IMR-90 (cell line): ENCODE results near the gene COL18A1. TPM values are rescaled to one million over a fixed set of nuclear protein-coding genes. Genes with fewer than 3 reads are reported as not detected.

Source experiments
- ATAC-seq: fragments of 200-7000 bp; cut with Tn5 transposase; 2 replicates; pipeline ENCODE4 v1.9.1; 2020; ENCODE audit warnings: low read depth, mild to moderate bottlenecking, moderate library complexity
- BruUV-seq: library from RNA; stranded (reverse); fragments of 400-500 nt; replicated peaks from 2 replicates; lab custom pipeline; 2021; lab: Mats Ljungman, UMichigan
- CTCF ChIA-PET: fragments of 300-600 bp; formaldehyde crosslinking; extraction: SDS; loops from one replicate; lab custom pipeline; 2021; ENCODE audit warnings: antibody characterized with exemption; lab: Yijun Ruan, JAX
- POLR2A ChIA-PET: fragments of 300-600 bp; sonication (Branson Sonifier 250); formaldehyde crosslinking; loops from one replicate; lab custom pipeline; 2022; ENCODE audit warnings: antibody characterized with exemption; ENCODE audit not compliant: unreplicated experiment; lab: Charles Lee
- DNase-seq: peaks from one replicate; pipeline ENCODE4 v3.0.0; 2013
- H2AFZ ChIP-seq: replicated peaks from 2 replicates; pipeline ENCODE3; 2013; ENCODE audit warnings: low read length, mild to moderate bottlenecking; ENCODE audit not compliant: poor library complexity
- H2AK5ac ChIP-seq: 2 replicates; pipeline ENCODE4 v1.6.1; 2013; ENCODE audit warnings: low read depth, low read length, inconsistent platforms
- H2AK9ac ChIP-seq: replicated peaks from 2 replicates; pipeline ENCODE3; 2013; ENCODE audit warnings: mild to moderate bottlenecking, low read depth, low read length, moderate library complexity; ENCODE audit not compliant: poor library complexity
- H2BK120ac ChIP-seq: 2 replicates; pipeline ENCODE4 v1.6.1; 2013; ENCODE audit warnings: low read depth, low read length, inconsistent platforms
- H2BK15ac ChIP-seq: 3 replicates; pipeline ENCODE4 v1.6.1; 2013; ENCODE audit warnings: low read depth, low read length, inconsistent platforms
- H2BK20ac ChIP-seq: 2 replicates; pipeline ENCODE4 v1.6.1; 2013; ENCODE audit warnings: low read depth, mild to moderate bottlenecking, inconsistent platforms, low read length, moderate library complexity
- H2BK5ac ChIP-seq: 2 replicates; pipeline ENCODE4 v1.6.1; 2013; ENCODE audit warnings: mild to moderate bottlenecking, low read depth, low read length, inconsistent platforms; ENCODE audit not compliant: poor library complexity, severe bottlenecking
- H3K14ac ChIP-seq: replicated peaks from 2 replicates; pipeline ENCODE4 v1.6.1; 2013; ENCODE audit warnings: low read depth, low read length, inconsistent platforms
- H3K18ac ChIP-seq: 2 replicates; pipeline ENCODE4 v1.6.1; 2013; ENCODE audit warnings: low read depth, low read length, control low read depth
- H3K23ac ChIP-seq: 2 replicates; pipeline ENCODE4 v1.6.1; 2013; ENCODE audit warnings: low read depth, low read length, inconsistent platforms
- H3K27ac ChIP-seq: 2 replicates; pipeline ENCODE4 v1.5.1; 2013; ENCODE audit warnings: mild to moderate bottlenecking, control low read depth, low read length; ENCODE audit not compliant: insufficient read depth
- H3K27me3 ChIP-seq: 2 replicates; pipeline ENCODE4 v1.6.1; 2013; ENCODE audit warnings: low read length; ENCODE audit not compliant: control insufficient read depth, insufficient read depth
- H3K36me3 ChIP-seq: 2 replicates; pipeline ENCODE4 v1.6.1; 2013; ENCODE audit warnings: low read length, mixed read lengths; ENCODE audit not compliant: control insufficient read depth, insufficient read depth
- H3K4ac ChIP-seq: 2 replicates; pipeline ENCODE4 v1.6.1; 2013; ENCODE audit warnings: low read depth, low read length, inconsistent platforms
- H3K4me1 ChIP-seq: 2 replicates; pipeline ENCODE4 v1.6.1; 2013; ENCODE audit warnings: low read length, mixed read lengths; ENCODE audit not compliant: control insufficient read depth, insufficient read depth
- H3K4me2 ChIP-seq: 2 replicates; pipeline ENCODE4 v1.6.1; 2013; ENCODE audit warnings: low read depth, mild to moderate bottlenecking, control low read depth, low read length, moderate library complexity
- H3K4me3 ChIP-seq: 2 replicates; pipeline ENCODE4 v1.5.1; 2013; ENCODE audit warnings: low read depth, mild to moderate bottlenecking, control low read depth, low read length, moderate library complexity; ENCODE audit not compliant: insufficient read depth
- H3K56ac ChIP-seq: 2 replicates; pipeline ENCODE4 v1.6.1; 2013; ENCODE audit warnings: low read length, inconsistent platforms; ENCODE audit not compliant: insufficient read depth; ENCODE audit errors: extremely low read depth
- H3K79me1 ChIP-seq, 2 experiments: 2 replicates each; pipeline ENCODE4 v1.6.1; 2013; ENCODE audit warnings: low read length in 2 of 2, inconsistent platforms in 1 of 2, low read depth in 1 of 2
- H3K9ac ChIP-seq: 2 replicates; pipeline ENCODE4 v1.6.1; 2013; ENCODE audit warnings: low read depth, low read length, control low read depth
- H3K9me1 ChIP-seq: 2 replicates; pipeline ENCODE4 v1.6.1; 2013; ENCODE audit warnings: low read length, inconsistent platforms; ENCODE audit not compliant: insufficient read depth
- H3K9me3 ChIP-seq: 2 replicates; pipeline ENCODE4 v1.6.1; 2013; ENCODE audit warnings: low read length; ENCODE audit not compliant: control insufficient read depth, insufficient read depth
- H4K20me1 ChIP-seq: 2 replicates; pipeline ENCODE4 v1.6.1; 2013; ENCODE audit warnings: low read length, inconsistent platforms; ENCODE audit not compliant: insufficient read depth
- H4K5ac ChIP-seq: 2 replicates; pipeline ENCODE4 v1.6.1; 2013; ENCODE audit warnings: mild to moderate bottlenecking, low read depth, low read length, control low read depth
- H4K8ac ChIP-seq, 2 experiments: 2 replicates each; pipeline ENCODE4 v1.6.1; 2013; ENCODE audit warnings: low read depth in 2 of 2, low read length in 2 of 2, control low read depth in 1 of 2, inconsistent platforms in 1 of 2
- H4K91ac ChIP-seq: 2 replicates; pipeline ENCODE4 v1.6.1; 2013; ENCODE audit warnings: low read depth, low read length, inconsistent platforms; ENCODE audit not compliant: insufficient read depth
- BHLHE40 ChIP-seq: fragments of 150-350 bp; IDR thresholded peaks from 2 replicates; pipeline ENCODE4 v1.6.1; 2016; ENCODE audit warnings: mild to moderate bottlenecking, low read depth, low read length
- CEBPB ChIP-seq: IDR thresholded peaks from 2 replicates; pipeline ENCODE4 v1.6.1; 2012; ENCODE audit warnings: low read depth, low read length, improper control_type of control experiment
- CHD1 ChIP-seq: IDR thresholded peaks from 2 replicates; pipeline ENCODE4 v1.6.1; 2012; ENCODE audit warnings: low read depth, low read length, improper control_type of control experiment
- FOS ChIP-seq: fragments of 150-350 bp; IDR thresholded peaks from 2 replicates; pipeline ENCODE4 v1.6.1; 2016; ENCODE audit warnings: low read depth, low read length
- MAZ ChIP-seq: IDR thresholded peaks from 2 replicates; pipeline ENCODE4 v1.6.1; 2012; ENCODE audit warnings: low read depth, mild to moderate bottlenecking, low read length, improper control_type of control experiment, moderate library complexity, borderline replicate concordance
- MXI1 ChIP-seq: IDR thresholded peaks from 2 replicates; pipeline ENCODE4 v1.6.1; 2012; ENCODE audit warnings: low read depth, mild to moderate bottlenecking, low read length, moderate library complexity, borderline replicate concordance
- NFE2L2 ChIP-seq: fragments of 150-350 bp; IDR thresholded peaks from 2 replicates; pipeline ENCODE4 v1.6.1; 2016; ENCODE audit warnings: low read depth, mild to moderate bottlenecking, low read length
- POLR2A ChIP-seq: IDR thresholded peaks from 2 replicates; pipeline ENCODE4 v1.6.1; 2012; ENCODE audit warnings: mild to moderate bottlenecking, low read depth, low read length
- RAD21 ChIP-seq: IDR thresholded peaks from 2 replicates; pipeline ENCODE4 v1.6.1; 2012; ENCODE audit warnings: low read length, improper control_type of control experiment
- RFX5 ChIP-seq: IDR thresholded peaks from 2 replicates; pipeline ENCODE4 v1.8.0; 2012; ENCODE audit warnings: low read depth, mild to moderate bottlenecking, low read length, moderate library complexity
- SMC3 ChIP-seq: fragments of 150-350 bp; IDR thresholded peaks from 2 replicates; pipeline ENCODE4 v1.6.1; 2016; ENCODE audit warnings: low read depth, mild to moderate bottlenecking, antibody characterized with exemption, low read length, moderate library complexity
- WGBS, 2 experiments: methylation state at CpG; one replicate each; pipeline versions ENCODE4 v1.1.5 to v1.1.7; 2013; ENCODE audit warnings: missing lambda C conversion rate in 2 of 2; ENCODE audit not compliant: insufficient read length in 1 of 2; ENCODE audit errors: extremely low coverage in 2 of 2; 5-methylcytosine and 5-hydroxymethylcytosine counted together
- dilution Hi-C: fragments of 300-500 bp; cut with HindIII; formaldehyde crosslinking; loops from one replicate; pipeline ENCODE4 v1.14.3; 2018; ENCODE audit warnings: low sequenced_read_pairs; ENCODE audit not compliant: unreplicated experiment
- in situ Hi-C: fragments of 300-500 bp; cut with MboI; formaldehyde crosslinking; loops from 3 replicates; pipeline ENCODE4 v1.14.3; 2019; ENCODE audit warnings: low sequenced_read_pairs, inconsistent platforms, mixed read lengths
- intact Hi-C: fragments of 100-400 bp; cut with micrococcal nuclease; formaldehyde crosslinking; loops from 2 replicates; pipeline ENCODE4 v1.10.0; 2022
- polyA plus RNA-seq, 3 experiments: library from polyadenylated mRNA; depleted of rRNA; stranded (reverse); fragments of >200 nt; gene quantifications; 2 replicates each; pipeline ENCODE4 v1.2.3, GENCODE V29; 2012; ENCODE audit warnings: low replicate concordance in 1 of 3
- total RNA-seq: library from RNA; depleted of rRNA; stranded (reverse); fragments of >200 nt; gene quantifications from 2 replicates; pipeline ENCODE4 v1.2.3, GENCODE V29; 2012
- TF ChIP-seq, protein P1 (sequence below): conservative IDR thresholded peaks from 2 replicates; pipeline ENCODE4 v1.5.1; 2012; ENCODE audit warnings: mild to moderate bottlenecking, low read depth, low read length, improper control_type of control experiment
- TF ChIP-seq, protein P2 (sequence below): fragments of 150-350 bp; IDR thresholded peaks from 2 replicates; pipeline ENCODE4 v1.6.1; 2017; ENCODE audit warnings: mild to moderate bottlenecking, antibody characterized with exemption, low read length, low read depth
- TF ChIP-seq, protein P3 (sequence below): fragments of 150-350 bp; IDR thresholded peaks from 2 replicates; pipeline ENCODE4 v1.6.1; 2016; ENCODE audit warnings: low read depth, mild to moderate bottlenecking, low read length, moderate library complexity, borderline replicate concordance

The COL18A1 gene
- total and polyA plus RNA-seq, 2 of the 4 experiments (the other 2 are of a cell fraction) = 4.3 to 46.7 TPM

DNA sequence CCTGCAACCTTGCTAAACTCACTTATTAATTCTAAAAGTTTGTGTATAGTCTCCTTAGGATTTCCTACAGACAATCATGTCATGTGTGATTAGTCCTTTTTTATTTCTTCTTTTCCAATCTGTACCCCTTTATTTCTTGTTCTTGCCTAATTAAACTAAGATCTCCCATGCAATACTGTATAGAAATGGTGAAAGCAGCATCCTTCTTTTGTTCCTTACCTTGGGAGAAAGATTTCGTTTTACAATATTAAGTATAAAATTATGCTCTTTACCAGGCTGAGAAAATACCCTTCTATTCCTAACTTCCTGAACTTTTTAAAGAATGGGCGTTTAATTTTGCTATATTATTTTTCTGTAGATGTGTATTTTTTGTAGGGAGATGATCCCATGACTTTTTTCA is 7.6 kb upstream of the COL18A1 start:
- H3K9ac ChIP-seq = no peak overlapping the region
- H2AK9ac ChIP-seq = no peak overlapping the region
- dilution Hi-C loops = no loop called here
- H3K4ac ChIP-seq = no peak overlapping the region
- H4K5ac ChIP-seq = no peak overlapping the region
- BruUV-seq = no TSS peak
- no peak for DNase-seq
- no peak overlapping the region for H3K18ac ChIP-seq
- H3K4me2 ChIP-seq = no peak overlapping the region
- TF ChIP-seq BHLHE40 (no peak), NFE2L2 (no peak), POLR2A (no peak), MXI1 (no peak), RAD21 (no peak), CHD1 (no peak), SMC3 (no peak), MAZ (no peak), FOS (no peak), CEBPB (no peak), RFX5 (no peak)
- TF ChIP-seq, protein P1, sequence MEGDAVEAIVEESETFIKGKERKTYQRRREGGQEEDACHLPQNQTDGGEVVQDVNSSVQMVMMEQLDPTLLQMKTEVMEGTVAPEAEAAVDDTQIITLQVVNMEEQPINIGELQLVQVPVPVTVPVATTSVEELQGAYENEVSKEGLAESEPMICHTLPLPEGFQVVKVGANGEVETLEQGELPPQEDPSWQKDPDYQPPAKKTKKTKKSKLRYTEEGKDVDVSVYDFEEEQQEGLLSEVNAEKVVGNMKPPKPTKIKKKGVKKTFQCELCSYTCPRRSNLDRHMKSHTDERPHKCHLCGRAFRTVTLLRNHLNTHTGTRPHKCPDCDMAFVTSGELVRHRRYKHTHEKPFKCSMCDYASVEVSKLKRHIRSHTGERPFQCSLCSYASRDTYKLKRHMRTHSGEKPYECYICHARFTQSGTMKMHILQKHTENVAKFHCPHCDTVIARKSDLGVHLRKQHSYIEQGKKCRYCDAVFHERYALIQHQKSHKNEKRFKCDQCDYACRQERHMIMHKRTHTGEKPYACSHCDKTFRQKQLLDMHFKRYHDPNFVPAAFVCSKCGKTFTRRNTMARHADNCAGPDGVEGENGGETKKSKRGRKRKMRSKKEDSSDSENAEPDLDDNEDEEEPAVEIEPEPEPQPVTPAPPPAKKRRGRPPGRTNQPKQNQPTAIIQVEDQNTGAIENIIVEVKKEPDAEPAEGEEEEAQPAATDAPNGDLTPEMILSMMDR = no peak
- TF ChIP-seq, protein P2, sequence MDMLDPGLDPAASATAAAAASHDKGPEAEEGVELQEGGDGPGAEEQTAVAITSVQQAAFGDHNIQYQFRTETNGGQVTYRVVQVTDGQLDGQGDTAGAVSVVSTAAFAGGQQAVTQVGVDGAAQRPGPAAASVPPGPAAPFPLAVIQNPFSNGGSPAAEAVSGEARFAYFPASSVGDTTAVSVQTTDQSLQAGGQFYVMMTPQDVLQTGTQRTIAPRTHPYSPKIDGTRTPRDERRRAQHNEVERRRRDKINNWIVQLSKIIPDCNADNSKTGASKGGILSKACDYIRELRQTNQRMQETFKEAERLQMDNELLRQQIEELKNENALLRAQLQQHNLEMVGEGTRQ = no peak
- TF ChIP-seq, protein P3, sequence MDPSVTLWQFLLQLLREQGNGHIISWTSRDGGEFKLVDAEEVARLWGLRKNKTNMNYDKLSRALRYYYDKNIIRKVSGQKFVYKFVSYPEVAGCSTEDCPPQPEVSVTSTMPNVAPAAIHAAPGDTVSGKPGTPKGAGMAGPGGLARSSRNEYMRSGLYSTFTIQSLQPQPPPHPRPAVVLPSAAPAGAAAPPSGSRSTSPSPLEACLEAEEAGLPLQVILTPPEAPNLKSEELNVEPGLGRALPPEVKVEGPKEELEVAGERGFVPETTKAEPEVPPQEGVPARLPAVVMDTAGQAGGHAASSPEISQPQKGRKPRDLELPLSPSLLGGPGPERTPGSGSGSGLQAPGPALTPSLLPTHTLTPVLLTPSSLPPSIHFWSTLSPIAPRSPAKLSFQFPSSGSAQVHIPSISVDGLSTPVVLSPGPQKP = no peak
- no peaks in the 10 kb centered on the region for H3K36me3 ChIP-seq
- H2BK20ac ChIP-seq = no peak overlapping the region
- H3K27ac ChIP-seq = no peak overlapping the region
- POLR2A ChIA-PET = no interaction called here
- H4K8ac ChIP-seq = no peak overlapping the region
- no CpG with 5 or more reads among the region's 2 CpGs for WGBS, 2 experiments
- H2BK120ac ChIP-seq = no peak overlapping the region
- H4K20me1 ChIP-seq = no peaks in the 10 kb centered on the region; the same call in 1 of the 2 replicates
- in situ Hi-C loops = no loop called here
- H3K23ac ChIP-seq = no peak overlapping the region
- peaks cover 16% of the 10 kb centered on the region for H3K27me3 ChIP-seq
- no peak overlapping the region for H2AFZ ChIP-seq
- H4K91ac ChIP-seq = no peak overlapping the region
- H3K56ac ChIP-seq = no peak overlapping the region
- H3K79me1 ChIP-seq = no peaks in the 10 kb centered on the region
- no peak overlapping the region for H3K4me3 ChIP-seq
- H2BK15ac ChIP-seq = no peak overlapping the region
- no peak overlapping the region for H3K14ac ChIP-seq
- H2AK5ac ChIP-seq = no peak overlapping the region
- H3K9me1 ChIP-seq = no peaks in the 10 kb centered on the region
- H3K4me1 ChIP-seq = no peaks in the 10 kb centered on the region
- no peak overlapping the region for H2BK5ac ChIP-seq
- CTCF ChIA-PET = interaction anchor here (0.6 to 1.1 kb wide), 2 partner anchors 41 to 104 kb away, joined by 3 read pairs; no protein-coding TSS in a partner anchor
- ATAC-seq = no peak
- intact Hi-C loops = no loop called here
- peaks cover 7% of the 10 kb centered on the region for H3K9me3 ChIP-seq
